Nephron (organoid): ENCODE data around the gene ALPL.
A peak's percentile ranks its signal among the peaks of the same experiment; 100 is the strongest.

Experiments
- H3K27ac Mint-ChIP-seq, 3 experiments: 2 replicates each; pipeline ENCODE4 v1.8.0; 2020; ENCODE audit warnings: mixed read lengths in 3 of 3, mild to moderate bottlenecking in 2 of 3, moderate library complexity in 1 of 3
- H3K27me3 Mint-ChIP-seq: 2 replicates; pipeline ENCODE4 v1.8.0; 2021; ENCODE audit warnings: low read depth, mild to moderate bottlenecking, moderate library complexity, mixed read lengths
- H3K36me3 Mint-ChIP-seq: 2 replicates; pipeline ENCODE4 v1.8.0; 2020; ENCODE audit warnings: low read depth, mixed read lengths
- H3K4me1 Mint-ChIP-seq: 2 replicates; pipeline ENCODE4 v1.8.0; 2020; ENCODE audit warnings: mixed read lengths
- H3K4me3 Mint-ChIP-seq, 3 experiments: 2 replicates each; pipeline ENCODE4 v1.8.0; 2020; ENCODE audit warnings: mild to moderate bottlenecking in 3 of 3, mixed read lengths in 3 of 3, moderate library complexity in 2 of 3
- H3K9me3 Mint-ChIP-seq: 2 replicates; pipeline ENCODE4 v1.8.0; 2020; ENCODE audit warnings: mixed read lengths
- TF ChIP-seq, protein P1 (sequence below), 3 experiments: fragments of 200-600 bp; sonication (generic); IDR thresholded peaks; one replicate each; pipeline ENCODE4 v1.5.0; 2021; ENCODE audit warnings: antibody characterized with exemption in 3 of 3; ENCODE audit not compliant: unreplicated experiment in 3 of 3

The ALPL gene

DNA sequence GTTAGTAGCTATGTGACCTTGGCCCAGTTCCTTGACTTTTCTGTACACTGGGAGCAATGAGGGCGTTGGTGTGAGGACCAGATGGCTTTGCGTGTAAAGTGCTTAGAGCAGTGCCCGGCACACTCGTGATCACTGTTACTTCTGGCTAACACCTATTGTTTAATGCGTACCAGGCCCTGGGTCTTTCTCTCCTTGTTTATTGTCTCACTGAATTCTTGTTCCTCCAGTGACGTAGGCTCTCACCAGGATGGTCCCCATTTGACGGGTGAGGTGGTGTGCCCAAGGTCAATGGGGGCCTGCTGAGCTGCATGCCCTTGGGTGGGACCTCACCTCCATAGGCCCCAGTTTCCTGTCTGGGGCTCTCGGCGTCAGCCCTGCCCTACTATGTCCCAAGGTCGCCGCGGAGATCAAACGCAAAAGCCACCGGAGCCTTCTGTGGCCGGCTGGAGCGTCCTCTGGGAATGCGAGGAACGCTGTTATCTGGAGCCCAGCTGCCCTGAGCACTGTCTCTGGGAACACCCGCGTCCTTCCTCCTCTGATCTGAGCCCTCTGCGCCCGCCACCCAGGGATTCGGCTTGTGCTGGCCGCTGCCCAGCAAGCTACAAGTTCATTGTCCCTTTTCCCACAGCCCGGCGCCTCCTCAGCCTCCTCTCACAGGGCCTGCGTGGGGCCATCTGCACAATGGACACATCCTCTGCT is 28.9 kb downstream of the ALPL start:
- no peaks in the 10 kb centered on the region for H3K9me3 Mint-ChIP-seq
- no peaks in the 10 kb centered on the region for H3K36me3 Mint-ChIP-seq

DNA sequence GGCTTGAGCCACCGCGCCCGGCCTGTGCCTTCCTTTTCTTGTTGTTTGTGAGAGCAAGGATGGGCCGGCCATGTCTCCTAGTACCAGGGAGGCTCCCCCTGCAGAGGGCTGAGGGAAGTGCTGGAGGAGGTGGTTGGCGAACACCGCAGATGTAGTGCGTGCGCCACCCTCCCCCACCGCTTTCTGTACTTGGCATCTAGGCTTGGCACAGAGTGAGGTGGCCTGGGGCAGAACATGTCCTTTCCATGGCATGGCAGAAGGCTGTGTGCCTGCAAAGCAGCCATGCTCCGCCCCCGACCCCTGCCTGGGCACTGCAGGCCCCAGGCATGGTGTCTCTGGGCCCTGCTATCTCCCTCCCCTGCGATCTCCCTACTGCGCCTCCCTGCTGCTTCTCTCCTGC is 30.7 kb downstream of the ALPL start:
- TF ChIP-seq, protein P1, sequence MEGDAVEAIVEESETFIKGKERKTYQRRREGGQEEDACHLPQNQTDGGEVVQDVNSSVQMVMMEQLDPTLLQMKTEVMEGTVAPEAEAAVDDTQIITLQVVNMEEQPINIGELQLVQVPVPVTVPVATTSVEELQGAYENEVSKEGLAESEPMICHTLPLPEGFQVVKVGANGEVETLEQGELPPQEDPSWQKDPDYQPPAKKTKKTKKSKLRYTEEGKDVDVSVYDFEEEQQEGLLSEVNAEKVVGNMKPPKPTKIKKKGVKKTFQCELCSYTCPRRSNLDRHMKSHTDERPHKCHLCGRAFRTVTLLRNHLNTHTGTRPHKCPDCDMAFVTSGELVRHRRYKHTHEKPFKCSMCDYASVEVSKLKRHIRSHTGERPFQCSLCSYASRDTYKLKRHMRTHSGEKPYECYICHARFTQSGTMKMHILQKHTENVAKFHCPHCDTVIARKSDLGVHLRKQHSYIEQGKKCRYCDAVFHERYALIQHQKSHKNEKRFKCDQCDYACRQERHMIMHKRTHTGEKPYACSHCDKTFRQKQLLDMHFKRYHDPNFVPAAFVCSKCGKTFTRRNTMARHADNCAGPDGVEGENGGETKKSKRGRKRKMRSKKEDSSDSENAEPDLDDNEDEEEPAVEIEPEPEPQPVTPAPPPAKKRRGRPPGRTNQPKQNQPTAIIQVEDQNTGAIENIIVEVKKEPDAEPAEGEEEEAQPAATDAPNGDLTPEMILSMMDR (IDR thresholded peaks at IDR 0.05; ENCODE audit: unreplicated experiment in 3 of 3), result peak in 1 of 3 experiments; percentile 11
- Mint-ChIP-seq H3K4me1 (peaks cover 28% of the 10 kb centered on the region), H3K27ac (no peak overlapping the region), H3K9me3 (no peaks in the 10 kb centered on the region), H3K36me3 (no peaks in the 10 kb centered on the region), H3K27me3 (peaks cover 16% of the 10 kb centered on the region), H3K4me3 (no peak overlapping the region)

More for the DNA sequence above, 28.9 kb downstream of the ALPL start:
- TF ChIP-seq, protein P1 (IDR thresholded peaks at IDR 0.05; ENCODE audit: unreplicated experiment in 3 of 3), result no peak
- Mint-ChIP-seq H3K27me3 (peaks cover 19% of the 10 kb centered on the region), H3K4me3 (no peak overlapping the region), H3K27ac (peak overlapping the region in 2 of 3 experiments; percentile 17 to 72), H3K4me1 (peaks cover 36% of the 10 kb centered on the region)

DNA sequence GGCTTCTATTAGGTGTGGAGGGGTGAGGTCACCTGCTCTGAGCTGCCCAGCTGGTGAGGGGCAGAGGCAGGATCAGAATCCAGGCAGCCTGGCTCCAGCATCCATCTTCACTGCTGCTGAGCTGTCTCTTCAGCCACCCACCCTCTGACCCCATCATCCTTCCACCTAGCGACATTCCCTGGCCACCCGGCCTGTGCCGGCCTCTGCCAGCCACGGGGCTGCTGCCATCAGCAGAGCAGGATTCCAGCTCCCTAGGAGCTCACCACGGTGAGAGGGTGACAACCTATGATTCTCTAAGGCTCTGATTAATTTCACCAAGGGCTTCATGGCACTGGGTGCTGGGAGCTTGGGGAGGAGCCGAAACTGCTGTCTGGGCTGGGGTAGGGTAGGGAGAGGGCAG is 32.1 kb downstream of the ALPL start:
- Mint-ChIP-seq H3K27me3 (peaks cover 16% of the 10 kb centered on the region), H3K9me3 (no peaks in the 10 kb centered on the region), H3K4me3 (no peak overlapping the region), H3K36me3 (no peaks in the 10 kb centered on the region), H3K4me1 (peaks cover 23% of the 10 kb centered on the region), H3K27ac (no peak overlapping the region)
- TF ChIP-seq, protein P1 (IDR thresholded peaks at IDR 0.05; ENCODE audit: unreplicated experiment in 3 of 3), result no peak

DNA sequence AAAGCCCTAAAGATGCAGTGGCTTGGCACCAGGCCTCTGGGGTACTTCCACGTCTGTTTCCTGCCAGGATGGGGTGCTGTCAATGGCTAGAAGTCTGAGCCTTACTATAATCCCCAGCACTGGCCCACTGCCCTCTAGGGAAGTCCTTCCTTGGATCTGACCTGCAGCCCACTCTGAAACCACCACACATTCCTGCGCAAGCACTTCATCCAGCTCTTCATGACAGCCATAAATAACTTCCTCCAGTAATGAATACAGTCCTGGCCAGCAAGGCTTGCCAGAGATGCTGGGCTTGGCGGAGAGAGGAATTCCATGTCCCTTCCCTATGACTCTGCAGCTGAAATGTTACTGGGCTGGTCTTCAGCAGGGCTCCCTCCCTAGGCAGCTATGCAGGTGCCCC is 32.6 kb downstream of the ALPL start:
- Mint-ChIP-seq H3K9me3 (no peaks in the 10 kb centered on the region), H3K4me3 (no peak overlapping the region), H3K27ac (peak overlapping the region in 2 of 3 experiments; percentile 46 to 66), H3K36me3 (no peaks in the 10 kb centered on the region), H3K27me3 (peaks cover 16% of the 10 kb centered on the region), H3K4me1 (peaks cover 22% of the 10 kb centered on the region)
- TF ChIP-seq, protein P1 (IDR thresholded peaks at IDR 0.05; ENCODE audit: unreplicated experiment in 3 of 3), result no peak

DNA sequence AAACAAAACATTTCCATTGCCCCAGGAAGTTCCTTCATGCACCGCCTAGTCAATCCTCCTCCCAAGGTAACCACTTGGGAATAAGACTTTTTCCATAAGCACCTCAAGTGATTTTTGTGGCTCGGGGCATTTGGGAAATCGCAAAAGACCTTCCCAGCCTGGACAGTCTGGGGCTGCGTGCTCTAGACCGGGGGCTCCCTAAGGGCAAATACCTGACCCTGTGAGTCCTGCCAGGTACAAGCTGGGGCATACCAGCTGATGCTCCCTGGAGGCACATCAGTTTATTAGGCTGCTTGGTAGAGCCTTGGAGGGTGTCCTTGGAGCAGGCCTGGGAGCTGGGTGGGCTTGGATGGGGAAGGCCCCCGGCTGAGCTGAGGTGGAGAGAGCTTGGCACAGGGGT is 34.4 kb downstream of the ALPL start:
- Mint-ChIP-seq H3K9me3 (no peaks in the 10 kb centered on the region), H3K36me3 (no peaks in the 10 kb centered on the region), H3K27ac (peak overlapping the region in 1 of 3 experiments; percentile 42), H3K27me3 (peaks cover 16% of the 10 kb centered on the region), H3K4me1 (peaks cover 12% of the 10 kb centered on the region), H3K4me3 (no peak overlapping the region)
- TF ChIP-seq, protein P1 (IDR thresholded peaks at IDR 0.05; ENCODE audit: unreplicated experiment in 3 of 3), result no peak

DNA sequence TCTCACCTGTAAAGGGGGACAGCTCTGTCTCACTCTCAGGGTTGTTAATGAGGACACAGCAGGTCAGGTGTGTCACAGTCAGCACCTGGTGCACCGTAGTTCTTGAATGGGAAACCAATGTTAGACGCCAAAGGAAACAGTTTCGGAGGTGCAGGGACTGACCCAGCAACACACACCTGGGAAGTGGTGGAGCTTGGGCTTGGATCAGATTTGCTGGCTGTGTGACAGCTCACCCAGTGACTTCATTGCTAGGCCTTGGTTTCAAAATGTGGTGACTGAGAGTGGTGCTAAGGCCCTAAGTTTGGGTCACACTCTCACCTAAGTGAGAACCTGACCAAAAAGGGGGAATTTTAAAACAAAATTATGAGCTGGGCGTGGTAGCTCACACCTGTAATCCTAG is 34.9 kb downstream of the ALPL start:
- no peak overlapping the region for H3K4me3 Mint-ChIP-seq
- H3K4me1 Mint-ChIP-seq, result peaks cover 7% of the 10 kb centered on the region
- H3K36me3 Mint-ChIP-seq, result no peaks in the 10 kb centered on the region
- TF ChIP-seq, protein P1 (IDR thresholded peaks at IDR 0.05; ENCODE audit: unreplicated experiment in 3 of 3), result no peak
- H3K27me3 Mint-ChIP-seq, result peaks cover 16% of the 10 kb centered on the region
- H3K27ac Mint-ChIP-seq, result no peak overlapping the region
- no peaks in the 10 kb centered on the region for H3K9me3 Mint-ChIP-seq
